Fibroblast of gingiva (primary cell): ENCODE results near the gene NFYA.
A peak's percentile ranks its signal among the peaks of the same experiment; 100 is the strongest.

Experiments
- DNase-seq: peaks from one replicate; pipeline ENCODE4 v3.0.0-alpha.2; 2011; ENCODE audit warnings: low read depth

NFYA gene

GRCh38 chr6:41046084-41046483 lies 26.7 kb upstream of the NFYA start:
- no peak for DNase-seq

DNA sequence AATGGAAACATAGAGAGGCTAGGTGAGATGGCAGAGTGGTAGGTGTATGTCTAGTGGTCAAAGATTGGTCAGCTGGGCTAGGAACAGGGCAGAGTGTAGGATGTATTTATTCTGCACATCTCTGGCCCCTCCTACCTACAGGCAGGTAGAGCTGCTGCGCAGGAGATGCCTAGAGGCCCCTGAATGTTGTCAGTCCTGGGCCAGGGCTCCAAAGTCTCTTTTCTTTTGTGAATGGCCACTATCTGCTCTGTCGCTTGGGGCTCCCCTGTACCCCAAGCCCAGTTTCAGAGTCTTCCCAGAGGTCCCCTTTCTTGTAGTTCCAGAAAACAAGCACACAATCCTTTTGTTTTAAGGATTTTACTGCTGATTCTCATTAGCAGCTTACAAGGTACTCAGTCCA lies 25.5 kb upstream of the NFYA start:
- DNase-seq = no peak

- no peak for DNase-seq
These were observed 24.7 kb upstream of the NFYA start for GRCh38 chr6:41047745-41048732.

- DNase-seq = no peak
These were observed 23.3 kb upstream of the NFYA start for GRCh38 chr6:41049521-41049920.

DNA sequence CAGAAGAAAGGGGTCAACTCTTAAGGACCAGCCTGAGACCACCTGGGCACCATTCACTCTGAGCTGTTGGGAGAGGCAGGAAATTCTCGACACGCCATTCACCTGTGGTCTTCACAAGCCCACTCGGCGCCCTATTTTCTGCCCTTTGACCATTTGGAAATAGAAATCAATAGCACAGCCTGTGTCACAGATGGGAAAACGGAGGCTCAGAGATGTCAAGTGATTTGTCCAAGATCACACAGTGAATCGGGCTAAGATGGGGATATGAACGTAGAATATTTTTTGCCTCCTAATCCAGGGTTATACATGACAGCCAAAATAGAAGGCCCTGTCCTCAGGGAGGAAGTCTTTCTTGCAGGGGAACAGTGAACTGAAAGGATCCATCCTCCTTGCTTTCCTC lies 22.8 kb upstream of the NFYA start:
- DNase-seq = no peak

DNA sequence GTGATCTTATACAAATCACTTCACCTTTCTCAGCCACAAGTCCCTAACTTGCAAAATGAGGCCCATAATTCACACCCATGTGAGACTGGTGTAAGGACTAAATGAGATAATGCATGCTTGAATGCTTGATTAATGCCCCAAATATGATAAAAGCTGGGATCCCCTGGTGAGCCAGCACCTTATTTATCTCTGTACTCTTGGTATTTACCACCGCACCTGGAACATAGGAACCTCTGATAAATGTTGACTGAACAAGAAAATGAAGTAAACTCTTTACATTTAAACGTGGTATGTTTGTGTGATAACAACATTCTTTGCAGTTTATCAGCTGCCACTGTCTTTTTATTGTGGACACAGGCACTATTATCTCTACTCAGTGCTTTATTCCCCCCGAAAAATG lies 22.2 kb upstream of the NFYA start:
- no peak for DNase-seq

DNA sequence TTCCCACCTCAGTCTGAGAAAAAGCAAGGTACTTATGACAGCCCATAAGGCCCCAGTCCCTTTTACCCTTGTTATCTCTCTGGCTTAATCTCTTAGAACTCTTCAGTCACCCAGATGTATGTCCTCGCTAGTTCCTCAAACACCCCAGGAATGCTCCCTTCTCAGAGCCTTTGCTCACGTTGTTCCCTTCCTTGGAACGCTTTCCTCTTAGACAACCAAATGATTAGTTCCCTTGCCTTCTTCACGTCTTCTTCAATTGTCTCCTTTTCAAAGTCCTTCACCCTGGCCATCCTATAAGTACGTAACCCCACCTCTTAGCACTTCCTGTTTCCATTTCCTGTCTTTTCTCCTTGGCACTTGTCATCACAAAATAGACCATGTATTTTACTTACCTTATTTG lies 20.9 kb upstream of the NFYA start:
- DNase-seq = no peak

DNA sequence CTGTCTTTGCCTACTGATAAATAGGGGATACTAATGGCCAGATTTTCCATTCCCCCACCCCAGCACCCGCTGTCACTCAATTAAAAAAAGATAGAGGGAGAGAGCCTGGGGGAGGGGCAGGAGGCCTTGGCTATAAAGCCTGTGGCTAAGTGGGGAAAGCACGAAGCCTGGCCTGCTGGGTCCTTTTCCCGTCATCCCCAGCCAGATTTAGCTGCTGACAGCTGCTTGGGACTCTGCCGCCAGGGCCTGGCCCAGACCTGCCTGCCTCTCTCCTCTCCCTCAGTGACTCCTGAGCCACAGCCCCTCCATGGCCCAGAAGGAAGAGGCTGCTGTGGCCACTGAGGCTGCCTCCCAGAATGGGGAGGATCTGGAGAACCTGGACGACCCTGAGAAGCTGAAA lies 19.7 kb upstream of the NFYA start, which contains the start of gene APOBEC2:
APOBEC2 (plus strand) TSS at position 162 of the 400 bp plus-strand sequence; CDS start at position 308, 146 bp downstream.
- DNase-seq = no peak

DNA sequence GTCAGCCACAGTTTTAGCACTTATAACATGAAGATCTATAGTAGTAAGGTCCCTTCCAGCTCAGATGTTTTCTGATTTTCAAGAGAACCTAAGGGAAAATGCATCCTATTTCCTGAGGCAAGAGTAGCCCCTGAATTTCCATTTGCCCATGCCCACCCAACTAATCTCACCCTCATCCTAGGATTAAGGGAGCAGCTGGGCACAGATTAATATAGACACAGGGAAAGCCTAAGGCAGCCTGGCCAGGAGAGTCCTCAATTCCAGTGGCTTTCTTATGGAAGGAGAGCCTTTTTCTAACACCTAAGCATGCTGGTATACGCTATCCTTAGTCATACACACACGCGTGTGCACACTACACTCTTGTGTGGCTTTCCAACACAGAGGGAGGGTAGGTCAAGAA lies 18.3 kb upstream of the NFYA start:
- DNase-seq = no peak

GRCh38 chr6:41055149-41055548 lies 17.6 kb upstream of the NFYA start:
- DNase-seq = no peak

- DNase-seq = no peak
These were observed 15.8 kb upstream of the NFYA start for GRCh38 chr6:41056768-41057490.

DNA sequence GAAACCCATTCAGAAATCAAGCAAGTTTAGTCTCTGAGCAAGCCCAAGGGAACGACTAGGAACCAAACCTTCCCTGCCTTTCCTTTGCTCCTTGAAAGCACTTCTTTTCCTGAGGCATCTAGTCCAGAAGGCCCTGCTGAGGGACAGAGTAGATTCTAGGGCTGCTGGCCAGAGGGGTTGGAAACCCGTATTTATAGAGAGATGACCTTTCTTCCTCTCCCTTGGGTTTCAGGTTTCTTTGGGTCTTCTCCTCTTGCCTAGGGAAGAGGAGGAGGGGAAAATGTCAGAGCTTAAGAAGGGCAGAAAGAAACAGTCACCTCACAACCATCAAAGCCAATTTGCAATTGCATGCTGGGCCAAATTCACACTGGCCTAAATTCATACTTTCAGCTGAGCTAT lies 14.0 kb upstream of the NFYA start:
- DNase-seq = no peak

- DNase-seq = no peak
These were observed 13.2 kb upstream of the NFYA start for GRCh38 chr6:41059556-41059955.

GRCh38 chr6:41061196-41061726 lies 11.5 kb upstream of the NFYA start:
- DNase-seq = no peak

GRCh38 chr6:41062056-41062455 lies 10.7 kb upstream of the NFYA start:
- no peak for DNase-seq

- DNase-seq = no peak
These were observed 8.9 kb upstream of the NFYA start for GRCh38 chr6:41063884-41064285.

DNA sequence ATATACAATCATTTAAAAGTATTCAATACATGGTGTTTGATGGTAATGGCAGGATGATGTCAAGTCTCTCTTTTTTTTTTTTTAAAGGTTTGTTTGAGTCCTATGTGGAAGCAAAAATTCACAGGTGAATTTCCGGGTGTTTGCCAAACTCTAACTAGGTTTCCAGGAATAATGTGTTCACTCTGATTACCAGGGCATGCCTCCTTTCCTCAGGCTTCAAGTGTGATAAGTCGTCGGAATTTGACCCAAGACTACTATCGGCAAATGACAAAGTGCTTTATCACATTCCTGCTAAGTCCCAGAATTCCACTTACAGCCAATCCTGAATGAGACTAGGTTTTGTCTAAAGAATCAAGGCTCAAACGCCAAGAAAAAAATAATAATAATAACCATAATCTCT lies 7.9 kb upstream of the NFYA start:
- DNase-seq = no peak

DNA sequence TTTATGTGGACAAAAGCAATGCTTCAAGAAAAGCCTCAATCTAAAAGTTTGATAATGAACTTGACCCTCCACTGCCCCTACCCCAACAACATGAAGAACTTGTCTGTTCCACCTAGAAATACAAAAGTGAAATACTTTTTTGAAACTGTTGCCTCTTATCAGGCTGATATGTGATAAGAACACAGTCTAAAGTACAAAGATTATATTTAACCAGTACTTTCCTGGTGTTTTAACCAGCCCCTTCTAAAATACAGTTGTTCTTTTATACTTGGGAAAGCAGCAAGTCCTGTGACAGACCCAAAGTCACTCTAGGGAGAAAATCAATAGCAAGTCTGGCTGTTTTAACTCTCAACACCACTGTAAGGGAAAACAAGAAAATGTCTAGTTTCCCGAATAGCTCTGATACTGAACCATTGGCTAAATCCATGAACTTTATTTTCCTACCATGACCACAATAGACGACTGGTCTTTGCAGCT lies 7.2 kb upstream of the NFYA start:
- DNase-seq = no peak

DNA sequence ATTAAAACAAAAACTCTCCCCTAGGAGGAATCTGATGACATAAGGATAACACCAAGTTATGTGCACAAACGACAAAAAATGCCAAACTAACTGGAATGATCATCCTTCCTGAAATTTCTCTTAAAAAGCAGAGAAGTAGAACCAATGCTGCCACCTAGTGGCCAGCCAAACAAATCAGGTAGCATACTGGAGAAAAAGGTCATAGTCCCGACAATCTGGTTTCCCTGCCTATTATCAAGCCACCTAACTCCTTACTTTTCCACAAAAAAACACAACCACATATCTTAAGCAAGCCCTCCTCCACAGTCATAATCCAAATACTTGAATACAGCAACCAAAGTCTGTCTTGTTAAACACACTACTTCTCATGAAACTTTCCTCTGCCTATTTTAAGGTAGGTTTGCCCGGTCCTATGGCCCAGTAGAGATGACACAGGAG lies 5.9 kb upstream of the NFYA start:
- peak; percentile 74 for DNase-seq

- no peak for DNase-seq
These were observed 1.3 kb upstream of the NFYA start for GRCh38 chr6:41071501-41071922.

DNA sequence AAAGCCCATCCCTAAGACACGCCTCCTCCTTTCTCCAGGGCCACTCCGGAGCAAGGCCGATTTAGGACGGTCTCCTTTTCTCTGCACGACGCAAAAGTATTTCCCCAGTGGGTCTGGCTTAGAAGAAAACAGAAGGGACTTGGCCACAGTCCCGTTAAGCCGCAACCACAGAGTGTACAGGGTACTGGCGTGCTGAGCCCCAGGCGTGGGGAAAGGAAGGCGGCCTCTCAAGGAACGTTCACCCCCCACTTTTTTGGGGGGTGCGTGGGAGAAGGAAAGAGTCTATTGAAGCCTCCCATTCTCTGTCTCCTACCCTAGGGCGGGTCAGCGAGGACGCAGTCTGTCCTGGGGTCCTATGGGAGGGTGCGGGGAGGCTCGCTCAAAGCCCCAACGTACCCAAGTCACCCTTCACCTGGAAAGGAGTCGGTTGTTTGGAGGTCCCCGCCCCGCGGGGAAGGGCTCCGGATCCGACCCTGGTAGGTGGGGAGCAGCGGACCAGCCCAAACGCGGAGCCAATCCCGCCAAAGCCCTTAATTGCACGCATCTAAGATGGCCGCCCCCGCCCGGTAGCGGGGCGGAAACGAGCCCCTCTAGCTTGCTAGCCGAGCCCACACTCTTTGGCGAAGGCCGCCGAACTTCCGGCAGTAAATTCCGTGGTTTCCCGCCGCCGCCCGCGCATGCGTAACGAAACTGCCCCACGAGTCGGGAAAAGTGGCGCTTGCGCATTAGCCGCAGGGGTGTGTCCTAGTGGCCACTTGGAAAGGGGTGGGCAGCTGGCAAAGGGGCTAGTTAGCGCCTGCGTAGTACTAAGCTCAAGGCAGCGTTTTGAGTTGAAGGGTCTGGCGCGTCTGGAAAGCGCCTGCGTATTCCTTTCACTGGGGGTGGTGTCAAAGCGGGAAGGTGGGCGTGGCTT lies 595 bp upstream of the NFYA start, which contains the start of gene OARD1:
OARD1 (minus strand) TSS at position 434 of the 913 bp plus-strand sequence. CDS start 722 bp downstream, outside the sequence.
- DNase-seq = peak; percentile 100
